OCI-M1 (cell line): ENCODE measurements around the gene DEDD.

Experiments
- DNase-seq: peaks from one replicate; lab custom pipeline; 2025; lab: John Stamatoyannopoulos, UW

DEDD gene

GRCh38 chr1:161072751-161073449 is 59.6 kb downstream of the DEDD start:
- DNase-seq = no peak

GRCh38 chr1:161071886-161072371 is 60.5 kb downstream of the DEDD start:
- peak; percentile 84 for DNase-seq
